GM21825 (cell line): Measurements from ENCODE around the gene HRH1.
"Not testable (repeated sequence)": the region's sequence is repeated elsewhere in the genome, so short reads cannot be mapped to it uniquely, and the experiment has no call there.

Source experiments
- ATAC-seq: cut with Tn5 transposase; IDR thresholded peaks from one replicate; pipeline ENCODE4 v1.9.1; 2021; ENCODE audit warnings: mild to moderate bottlenecking, moderate library complexity; ENCODE audit not compliant: unreplicated experiment

The HRH1 gene

GRCh38 chr3:11236588-11237461 is 82.5 kb downstream of the HRH1 start:
- ATAC-seq, result peak; percentile 57

GRCh38 chr3:11238060-11238459 is 83.8 kb downstream of the HRH1 start:
- ATAC-seq, result no peak

GRCh38 chr3:11238880-11239279 is 84.6 kb downstream of the HRH1 start:
- no peak for ATAC-seq

GRCh38 chr3:11239796-11240195 is 85.5 kb downstream of the HRH1 start:
- ATAC-seq, result no peak

GRCh38 chr3:11240496-11240895 is 86.2 kb downstream of the HRH1 start:
- no peak for ATAC-seq

- no peak for ATAC-seq
Observed at GRCh38 chr3:11244121-11244677, 89.9 kb downstream of the HRH1 start.

- no peak for ATAC-seq
Observed at GRCh38 chr3:11245276-11245675, 91.0 kb downstream of the HRH1 start.

- no peak for ATAC-seq
Observed at GRCh38 chr3:11245827-11246662, 91.8 kb downstream of the HRH1 start.

- no peak for ATAC-seq
Observed at GRCh38 chr3:11246663-11246970, 92.3 kb downstream of the HRH1 start.

GRCh38 chr3:11247362-11247761 is 93.1 kb downstream of the HRH1 start:
- ATAC-seq, result no peak

GRCh38 chr3:11248596-11248995 is 94.3 kb downstream of the HRH1 start:
- no peak for ATAC-seq

GRCh38 chr3:11250902-11251806 is 96.9 kb downstream of the HRH1 start:
- ATAC-seq, result no peak

GRCh38 chr3:11251807-11252176 is 97.5 kb downstream of the HRH1 start:
- ATAC-seq, result no peak

- ATAC-seq, result no peak
Observed at GRCh38 chr3:11254876-11255275, 100.6 kb downstream of the HRH1 start.

GRCh38 chr3:11255537-11255936 is 101.2 kb downstream of the HRH1 start:
- ATAC-seq, result not testable (repeated sequence)

- no peak for ATAC-seq
Observed at GRCh38 chr3:11258958-11259357, 104.7 kb downstream of the HRH1 start.

GRCh38 chr3:11260460-11260859 is 106.2 kb downstream of the HRH1 start:
- ATAC-seq, result no peak

- no peak for ATAC-seq
Observed at GRCh38 chr3:11269007-11269406, 114.7 kb downstream of the HRH1 start.

GRCh38 chr3:11271986-11272904 is 118.0 kb downstream of the HRH1 start, which contains the start of gene ATG7:
TSS of gene ATG7 (plus strand) at chr3:11272397. CDS start at chr3:11298696, 26,299 bp downstream.
- ATAC-seq, result peak; percentile 98
